Activated T-cell treated with anti-CD3 and anti-CD28 coated beads, Interleukin-2, amount 50 U/mL, for 4 hours (primary cell): Measurements from ENCODE around the gene IL1RAPL2. TPM values are rescaled to one million over a fixed set of nuclear protein-coding genes. Genes with fewer than 3 reads are reported as not detected.

Source experiments
- ATAC-seq, 2 donors: fragments of 200-7000 bp; cut with Tn5 transposase; one replicate each; pipeline ENCODE4 v1.10.0; 2021
- DNase-seq: peaks from one replicate; pipeline ENCODE4 v3.0.0-alpha.2; 2020
- H3K27me3 Mint-ChIP-seq: one replicate; pipeline ENCODE4 v1.8.0; 2021; ENCODE audit warnings: low read depth, mixed read lengths
- H3K36me3 Mint-ChIP-seq: one replicate; pipeline ENCODE4 v1.8.0; 2022; ENCODE audit warnings: mixed read lengths; ENCODE audit not compliant: insufficient read depth
- H3K4me1 Mint-ChIP-seq: one replicate; pipeline ENCODE4 v1.8.0; 2021; ENCODE audit warnings: low read depth, mixed read lengths
- H3K4me3 Mint-ChIP-seq: one replicate; pipeline ENCODE4 v1.8.0; 2021; ENCODE audit warnings: mild to moderate bottlenecking, moderate library complexity, mixed read lengths
- H3K9me3 Mint-ChIP-seq: one replicate; pipeline ENCODE4 v1.8.0; 2021; ENCODE audit warnings: mixed read lengths
- total RNA-seq, 3 donors: library from RNA; stranded (reverse); gene quantifications; one replicate each; pipeline ENCODE4 v1.2.1, GENCODE V29; 2021

Gene IL1RAPL2
- total RNA-seq, 3 donors from 2014 or later = not detected

GRCh38 chrX:104707572-104707971 is 141.6 kb downstream of the IL1RAPL2 start:
- Mint-ChIP-seq H3K4me3 (no peak overlapping the region), H3K27me3 (no peaks in the 10 kb centered on the region), H3K4me1 (no peaks in the 10 kb centered on the region), H3K9me3 (no peaks in the 10 kb centered on the region), H3K36me3 (no peaks in the 10 kb centered on the region)
- ATAC-seq (no peak), DNase-seq (no peak)

DNA sequence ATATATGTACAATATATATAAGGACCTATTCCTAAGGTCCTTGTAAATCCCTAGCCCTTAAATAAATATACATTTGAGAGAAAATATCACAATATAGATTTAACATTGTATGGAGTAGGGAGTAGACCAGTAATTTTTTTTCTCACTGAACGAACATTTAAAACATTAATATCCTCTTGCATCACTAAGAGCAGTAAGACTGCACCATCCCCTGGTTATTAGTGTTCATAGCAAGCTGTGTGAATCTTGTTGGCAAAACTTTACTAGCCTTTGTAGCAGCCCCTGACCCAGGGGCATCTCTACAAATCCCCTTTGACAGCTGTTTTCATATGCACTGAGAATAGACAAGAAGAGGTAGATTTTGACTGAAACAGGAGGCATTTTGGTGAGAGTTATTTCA is 146.5 kb downstream of the IL1RAPL2 start:
- no peaks in the 10 kb centered on the region for H3K9me3 Mint-ChIP-seq
- no peak for ATAC-seq
- no peaks in the 10 kb centered on the region for H3K36me3 Mint-ChIP-seq

GRCh38 chrX:104721854-104722253 is 155.9 kb downstream of the IL1RAPL2 start:
- H3K27me3 Mint-ChIP-seq = no peaks in the 10 kb centered on the region
- DNase-seq (no peak), ATAC-seq (no peak)
- no peak overlapping the region for H3K4me3 Mint-ChIP-seq
- no peaks in the 10 kb centered on the region for H3K9me3 Mint-ChIP-seq
- no peaks in the 10 kb centered on the region for H3K4me1 Mint-ChIP-seq
- no peaks in the 10 kb centered on the region for H3K36me3 Mint-ChIP-seq

More for the DNA sequence above, 146.5 kb downstream of the IL1RAPL2 start:
- H3K4me3 Mint-ChIP-seq = no peak overlapping the region
- no peaks in the 10 kb centered on the region for H3K4me1 Mint-ChIP-seq
- H3K27me3 Mint-ChIP-seq = no peaks in the 10 kb centered on the region
- DNase-seq = no peak

GRCh38 chrX:104728456-104728855 is 162.5 kb downstream of the IL1RAPL2 start:
- no peaks in the 10 kb centered on the region for H3K4me1 Mint-ChIP-seq
- H3K4me3 Mint-ChIP-seq = no peak overlapping the region

DNA sequence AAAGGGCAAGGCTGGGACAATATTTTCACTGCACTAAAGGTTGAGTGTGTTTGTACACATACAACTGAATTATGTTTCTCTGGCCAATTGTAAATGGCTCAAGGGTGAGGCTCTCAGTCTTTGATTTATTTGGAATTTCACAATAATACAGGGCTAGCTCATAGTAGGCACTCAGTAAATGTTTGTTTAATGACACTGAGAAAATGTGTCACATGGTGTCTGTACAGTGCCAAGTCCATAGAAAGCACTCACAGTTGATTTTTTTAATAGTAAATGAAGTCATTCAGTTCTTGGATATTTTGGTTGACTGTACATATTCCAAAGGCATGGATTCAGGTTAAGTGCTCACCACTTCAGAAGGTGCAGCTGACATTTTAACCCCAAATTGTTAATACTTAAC is 176.4 kb downstream of the IL1RAPL2 start:
- no peaks in the 10 kb centered on the region for H3K9me3 Mint-ChIP-seq
- no peaks in the 10 kb centered on the region for H3K4me1 Mint-ChIP-seq
- no peaks in the 10 kb centered on the region for H3K36me3 Mint-ChIP-seq
- no peak for DNase-seq
- no peak for ATAC-seq
- no peak overlapping the region for H3K4me3 Mint-ChIP-seq
- H3K27me3 Mint-ChIP-seq = peaks cover 3% of the 10 kb centered on the region

More at GRCh38 chrX:104728456-104728855, 162.5 kb downstream of the IL1RAPL2 start:
- no peaks in the 10 kb centered on the region for H3K27me3 Mint-ChIP-seq
- H3K36me3 Mint-ChIP-seq = no peaks in the 10 kb centered on the region
- H3K9me3 Mint-ChIP-seq = no peaks in the 10 kb centered on the region
- DNase-seq (no peak), ATAC-seq (no peak)

- DNase-seq (no peak), ATAC-seq (no peak)
- H3K9me3 Mint-ChIP-seq = no peaks in the 10 kb centered on the region
- no peaks in the 10 kb centered on the region for H3K36me3 Mint-ChIP-seq
- no peaks in the 10 kb centered on the region for H3K4me1 Mint-ChIP-seq
- H3K27me3 Mint-ChIP-seq = peaks cover 3% of the 10 kb centered on the region
- H3K4me3 Mint-ChIP-seq = no peak overlapping the region
Observed at GRCh38 chrX:104745152-104745551, 179.2 kb downstream of the IL1RAPL2 start.

DNA sequence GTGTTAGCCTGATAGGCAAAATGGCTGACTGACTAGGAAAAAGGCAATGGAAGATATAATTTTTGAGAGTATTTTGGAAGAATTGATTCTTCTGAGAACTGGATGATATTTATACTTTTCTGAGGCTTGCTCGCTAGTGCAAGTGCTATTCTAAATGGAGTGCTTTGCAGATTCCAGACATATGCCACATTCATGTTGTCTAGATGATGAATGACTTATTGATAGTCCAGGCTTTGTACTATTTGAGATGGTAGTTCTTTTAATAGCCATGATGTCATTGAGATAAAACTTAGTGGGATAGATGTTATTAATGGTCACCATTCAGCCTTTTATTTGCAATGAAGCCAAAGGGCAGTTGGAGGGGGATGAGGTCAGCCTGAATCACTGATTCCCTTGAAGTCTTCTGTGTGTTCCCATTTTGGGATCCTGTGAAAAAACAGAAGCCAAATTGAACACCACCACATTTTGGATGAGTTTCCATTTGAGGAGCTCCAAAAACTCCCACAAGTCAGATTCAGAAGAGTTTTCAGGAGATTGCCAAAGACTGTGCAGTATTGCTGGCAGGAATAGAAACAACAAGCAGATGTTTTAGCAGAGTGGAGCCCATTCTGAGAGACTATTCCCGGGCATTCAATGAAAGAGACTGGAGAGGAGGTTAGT is 184.1 kb downstream of the IL1RAPL2 start:
- peaks cover 6% of the 10 kb centered on the region for H3K27me3 Mint-ChIP-seq
- DNase-seq (no peak), ATAC-seq (no peak)
- no peaks in the 10 kb centered on the region for H3K9me3 Mint-ChIP-seq
- H3K36me3 Mint-ChIP-seq = no peaks in the 10 kb centered on the region
- H3K4me3 Mint-ChIP-seq = no peak overlapping the region
- H3K4me1 Mint-ChIP-seq = no peaks in the 10 kb centered on the region

GRCh38 chrX:104762641-104763040 is 196.6 kb downstream of the IL1RAPL2 start:
- no peak for DNase-seq
- ATAC-seq = no peak
- H3K36me3 Mint-ChIP-seq = no peaks in the 10 kb centered on the region
- no peaks in the 10 kb centered on the region for H3K4me1 Mint-ChIP-seq
- no peak overlapping the region for H3K4me3 Mint-ChIP-seq
- H3K9me3 Mint-ChIP-seq = peaks cover 8% of the 10 kb centered on the region
- no peaks in the 10 kb centered on the region for H3K27me3 Mint-ChIP-seq

GRCh38 chrX:104789784-104790183 is 223.8 kb downstream of the IL1RAPL2 start:
- ATAC-seq = no peak
- no peaks in the 10 kb centered on the region for H3K4me1 Mint-ChIP-seq
- no peaks in the 10 kb centered on the region for H3K36me3 Mint-ChIP-seq
- no peaks in the 10 kb centered on the region for H3K27me3 Mint-ChIP-seq
- H3K4me3 Mint-ChIP-seq = no peak overlapping the region
- DNase-seq = no peak
- no peaks in the 10 kb centered on the region for H3K9me3 Mint-ChIP-seq

DNA sequence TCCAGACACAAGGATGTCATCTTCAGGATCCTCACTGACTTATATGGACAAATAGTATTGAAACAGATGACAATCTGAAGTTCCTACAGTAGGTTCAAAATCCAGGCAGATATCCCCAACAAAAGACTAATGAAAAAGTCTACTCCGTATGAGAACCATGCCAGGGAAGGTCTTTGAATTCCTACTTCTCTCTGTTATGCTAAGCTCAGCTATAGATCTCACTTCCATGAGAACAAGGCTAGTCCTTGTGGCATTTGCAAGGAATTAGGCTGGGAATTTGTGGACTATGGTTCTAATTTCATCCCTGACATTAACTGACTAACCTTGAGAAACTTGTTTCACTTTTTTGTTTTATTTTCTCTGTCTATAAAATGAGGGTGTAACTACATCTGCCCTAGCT is 229.8 kb downstream of the IL1RAPL2 start:
- ATAC-seq = no peak
- H3K36me3 Mint-ChIP-seq = no peaks in the 10 kb centered on the region
- no peak overlapping the region for H3K4me3 Mint-ChIP-seq

DNA sequence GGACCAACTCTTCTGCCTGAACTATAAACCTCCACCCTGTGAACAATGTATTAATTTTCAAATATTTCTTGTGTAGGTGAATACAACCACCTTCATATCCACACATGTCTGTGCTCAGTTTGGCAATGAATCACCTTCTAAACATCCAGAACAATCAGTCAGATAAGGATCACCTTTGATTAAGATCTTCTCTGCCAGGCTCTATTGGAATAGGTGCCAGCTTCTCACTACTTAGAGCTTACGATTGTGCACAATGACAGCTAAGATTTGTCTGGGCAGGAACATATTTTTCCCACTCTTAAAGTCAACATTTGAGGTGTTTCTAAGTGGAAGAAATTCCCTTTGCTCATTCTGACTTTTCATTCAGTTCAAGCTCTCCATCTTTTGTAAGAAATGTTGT is 237.2 kb downstream of the IL1RAPL2 start:
- Mint-ChIP-seq H3K4me3 (no peak overlapping the region), H3K27me3 (no peaks in the 10 kb centered on the region), H3K36me3 (no peaks in the 10 kb centered on the region), H3K9me3 (no peaks in the 10 kb centered on the region), H3K4me1 (no peaks in the 10 kb centered on the region)
- DNase-seq (no peak), ATAC-seq (no peak)

More for the DNA sequence above, 229.8 kb downstream of the IL1RAPL2 start:
- DNase-seq = no peak
- H3K4me1 Mint-ChIP-seq = no peaks in the 10 kb centered on the region
- no peaks in the 10 kb centered on the region for H3K27me3 Mint-ChIP-seq
- H3K9me3 Mint-ChIP-seq = no peaks in the 10 kb centered on the region

- Mint-ChIP-seq H3K4me1 (no peaks in the 10 kb centered on the region), H3K27me3 (no peaks in the 10 kb centered on the region), H3K9me3 (no peaks in the 10 kb centered on the region), H3K4me3 (no peak overlapping the region), H3K36me3 (no peaks in the 10 kb centered on the region)
- no peak for ATAC-seq
- DNase-seq = no peak
Observed at GRCh38 chrX:104806346-104806745, 240.3 kb downstream of the IL1RAPL2 start.

DNA sequence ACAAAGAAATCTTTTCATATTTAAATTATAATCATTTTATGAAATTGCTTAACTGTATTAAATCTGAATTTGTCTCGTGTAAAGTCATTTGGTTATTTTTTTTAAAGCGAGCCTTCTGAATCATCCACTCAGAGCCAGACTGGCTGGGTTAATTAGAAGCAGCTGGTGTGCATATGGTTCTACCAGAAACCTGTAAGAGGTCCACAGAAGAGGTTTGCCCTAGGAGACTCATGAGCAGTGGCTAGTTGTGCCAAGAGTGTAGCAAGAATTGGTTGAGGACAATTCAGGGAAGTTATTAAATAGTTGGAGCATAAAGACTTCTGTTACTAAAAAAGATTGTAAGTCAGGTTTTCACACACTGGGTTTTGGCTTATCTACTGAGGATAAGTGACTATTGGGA is 267.4 kb downstream of the IL1RAPL2 start:
- Mint-ChIP-seq H3K4me1 (no peaks in the 10 kb centered on the region), H3K36me3 (no peaks in the 10 kb centered on the region), H3K27me3 (no peaks in the 10 kb centered on the region), H3K4me3 (no peak overlapping the region), H3K9me3 (no peaks in the 10 kb centered on the region)
- ATAC-seq (no peak), DNase-seq (no peak)

DNA sequence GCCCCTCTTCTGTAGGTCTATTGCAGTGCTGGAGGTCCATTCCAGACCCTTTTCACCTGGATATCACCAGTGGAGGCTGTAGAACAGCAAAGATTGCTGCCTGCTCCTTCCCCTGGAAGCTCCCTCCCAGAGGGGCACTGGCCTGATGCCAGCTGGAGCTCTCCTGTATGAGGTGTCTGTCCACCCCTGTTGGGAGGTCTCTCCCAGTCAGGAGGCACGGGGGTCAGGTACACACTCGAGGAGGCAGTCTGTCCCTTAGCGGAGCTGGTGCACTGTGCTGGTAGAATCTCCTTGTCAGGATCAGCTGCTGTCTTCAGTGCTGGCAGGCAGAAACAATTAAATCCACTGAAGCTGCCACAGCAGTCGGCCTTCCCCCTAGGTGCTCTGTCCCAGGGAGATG is 276.6 kb downstream of the IL1RAPL2 start:
- Mint-ChIP-seq H3K36me3 (no peaks in the 10 kb centered on the region), H3K4me1 (no peaks in the 10 kb centered on the region)
- ATAC-seq = no peak

GRCh38 chrX:104852241-104852640 is 286.2 kb downstream of the IL1RAPL2 start:
- ATAC-seq (no peak), DNase-seq (no peak)
- no peaks in the 10 kb centered on the region for H3K9me3 Mint-ChIP-seq
- no peaks in the 10 kb centered on the region for H3K27me3 Mint-ChIP-seq
- no peak overlapping the region for H3K4me3 Mint-ChIP-seq
- no peaks in the 10 kb centered on the region for H3K36me3 Mint-ChIP-seq
- H3K4me1 Mint-ChIP-seq = no peaks in the 10 kb centered on the region

More for the DNA sequence above, 276.6 kb downstream of the IL1RAPL2 start:
- H3K27me3 Mint-ChIP-seq = no peaks in the 10 kb centered on the region
- no peaks in the 10 kb centered on the region for H3K9me3 Mint-ChIP-seq
- DNase-seq = no peak
- H3K4me3 Mint-ChIP-seq = no peak overlapping the region
